Stimulated activated CD4-positive, alpha-beta T cell treated with anti-CD3 and anti-CD28 coated beads, TNF-alpha, amount 100 ng/mL, for 24 hours (primary cell): ENCODE measurements around the gene AUTS2.

Source experiments
- DNase-seq, 3 experiments: peaks; one replicate each; pipeline ENCODE4 v3.0.0-alpha.2; 2020; ENCODE audit warnings: low read depth in 3 of 3

Gene AUTS2

GRCh38 chr7:70116244-70116643 is 518.0 kb downstream of the AUTS2 start:
- no peak for DNase-seq

GRCh38 chr7:70116867-70117266 is 518.6 kb downstream of the AUTS2 start:
- DNase-seq, result no peak

- DNase-seq, result no peak
These were observed 522.6 kb downstream of the AUTS2 start for GRCh38 chr7:70120851-70121250.

GRCh38 chr7:70131817-70132216 is 533.5 kb downstream of the AUTS2 start:
- DNase-seq, result no peak

GRCh38 chr7:70132226-70132851 is 534.1 kb downstream of the AUTS2 start:
- no peak for DNase-seq

GRCh38 chr7:70132852-70133690 is 534.8 kb downstream of the AUTS2 start:
- DNase-seq, result no peak

GRCh38 chr7:70134029-70134770 is 535.9 kb downstream of the AUTS2 start:
- no peak for DNase-seq

- DNase-seq, result no peak
These were observed 537.4 kb downstream of the AUTS2 start for GRCh38 chr7:70135656-70136055.

- no peak for DNase-seq
These were observed 538.9 kb downstream of the AUTS2 start for GRCh38 chr7:70137126-70137525.

GRCh38 chr7:70142247-70142932 is 544.1 kb downstream of the AUTS2 start:
- DNase-seq, result no peak

GRCh38 chr7:70143075-70144044 is 545.1 kb downstream of the AUTS2 start:
- DNase-seq, result no peak

- no peak for DNase-seq
These were observed 550.7 kb downstream of the AUTS2 start for GRCh38 chr7:70148997-70149396.

GRCh38 chr7:70152313-70152712 is 554.0 kb downstream of the AUTS2 start:
- DNase-seq, result no peak

- DNase-seq, result no peak
These were observed 555.7 kb downstream of the AUTS2 start for GRCh38 chr7:70153933-70154332.

GRCh38 chr7:70154521-70155180 is 556.4 kb downstream of the AUTS2 start:
- no peak for DNase-seq

- DNase-seq, result no peak
These were observed 557.8 kb downstream of the AUTS2 start for GRCh38 chr7:70156057-70156456.

GRCh38 chr7:70159121-70159520 is 560.8 kb downstream of the AUTS2 start:
- no peak for DNase-seq

GRCh38 chr7:70165477-70166170 is 567.3 kb downstream of the AUTS2 start:
- DNase-seq, result no peak

- no peak for DNase-seq
These were observed 573.2 kb downstream of the AUTS2 start for GRCh38 chr7:70171369-70171920.
